ENCODE data around the gene SMPD3.

Gene SMPD3

DNA sequence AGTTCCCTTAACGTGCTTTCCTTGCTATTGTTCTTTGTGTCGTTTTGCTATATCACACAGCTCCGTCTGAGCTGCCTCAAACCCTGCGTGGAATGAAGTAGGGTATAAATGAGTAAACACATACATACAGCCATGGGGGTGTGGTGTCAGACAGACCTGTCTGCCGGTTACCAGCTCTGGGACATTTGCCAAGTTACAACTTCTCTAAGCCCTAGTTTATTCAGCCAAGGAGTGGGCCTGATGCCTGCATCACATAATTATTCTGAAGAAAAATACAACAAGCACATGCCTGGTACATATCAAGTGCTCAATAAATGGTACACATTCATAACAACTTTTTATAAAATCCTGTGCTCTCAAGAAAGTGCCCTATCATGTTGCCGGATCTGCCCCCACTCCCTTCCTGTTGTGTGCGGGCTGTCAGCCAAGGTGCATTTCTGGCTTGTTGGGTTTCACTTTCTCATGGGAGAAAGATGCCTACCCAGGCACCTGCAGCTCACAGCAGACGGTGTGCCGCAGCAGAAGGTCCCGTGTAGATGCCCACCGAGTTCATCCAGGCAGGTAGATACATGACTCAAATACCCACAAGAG lies 30.5 kb downstream of the SMPD3 start:
- Histone ChIP-seq H3K36me3 (ENCODE audit: control insufficient read depth, insufficient read depth, low read length) (no peaks in the 10 kb centered on the region), H3K27me3 (ENCODE audit: control insufficient read depth, insufficient read depth, low read length) (0 out of 2 replicates have a peak, but pooled peaks cover 3% of the 10 kb centered on the region), H3K9ac (ENCODE audit: low read length) (no peak overlapping the region), H3K27ac (ENCODE audit: low read depth, low read length) (no peak overlapping the region), H3K4me1 (ENCODE audit: control insufficient read depth, insufficient read depth, low read length) (no peaks in the 10 kb centered on the region), H3K9me3 (ENCODE audit: control insufficient read depth, insufficient read depth, low read depth, low read length) (no peaks in the 10 kb centered on the region), H3K4me3 (ENCODE audit: low read depth, low read length) (no peak overlapping the region)

DNA sequence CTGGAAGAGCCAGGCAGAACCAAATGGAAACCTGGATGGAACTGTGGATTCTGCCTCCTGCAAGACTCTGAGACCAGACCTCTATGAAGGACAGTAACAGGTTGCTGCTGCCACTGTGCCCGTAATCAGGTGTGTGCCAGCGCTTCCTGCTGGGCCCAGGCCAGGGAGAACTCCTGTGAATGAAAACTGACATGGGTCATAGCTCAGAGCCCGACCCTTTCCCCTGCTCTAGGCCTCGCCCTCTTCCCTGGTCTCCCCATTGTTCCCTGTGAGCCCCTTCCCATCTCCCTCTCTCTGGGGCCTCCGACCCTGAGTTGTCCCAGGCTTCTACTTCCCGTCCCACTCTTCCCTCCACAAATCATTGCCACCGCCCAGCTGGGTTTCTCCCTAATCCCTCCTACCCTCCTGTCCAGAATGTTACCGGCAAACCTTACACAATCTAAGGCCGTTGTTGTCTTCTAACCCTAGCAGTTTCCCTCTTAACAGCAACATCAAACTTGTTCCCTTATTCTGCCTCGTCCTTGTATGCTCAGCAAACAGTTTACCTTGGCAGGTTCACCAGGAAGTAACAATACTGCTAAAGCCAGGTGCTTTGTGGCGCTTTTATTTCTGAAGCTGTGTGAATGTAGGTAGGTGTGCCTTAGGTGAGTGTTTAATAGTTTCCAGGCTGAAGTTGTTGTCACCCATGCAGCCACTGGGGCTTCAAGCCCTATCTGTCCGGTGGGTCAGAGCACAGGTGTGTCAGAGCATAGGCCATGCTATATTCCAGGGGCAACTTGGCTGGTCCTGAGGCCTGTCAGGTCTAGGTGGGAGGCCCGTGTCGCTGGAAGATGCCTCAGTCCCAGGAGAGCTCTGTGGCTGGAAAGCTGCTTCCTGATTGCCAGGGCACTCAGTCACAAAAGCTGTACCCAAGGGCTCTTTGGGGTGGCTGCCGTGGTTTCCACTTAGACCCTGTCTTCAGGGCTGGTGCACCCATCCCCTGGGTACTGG lies 32.0 kb downstream of the SMPD3 start:
- Histone ChIP-seq H3K9me3 (ENCODE audit: control insufficient read depth, insufficient read depth, low read depth, low read length) (no peaks in the 10 kb centered on the region), H3K9ac (ENCODE audit: low read length) (no peak overlapping the region), H3K27me3 (ENCODE audit: control insufficient read depth, insufficient read depth, low read length) (0 out of 2 replicates have a peak, but pooled peaks cover 5% of the 10 kb centered on the region), H3K27ac (ENCODE audit: low read depth, low read length) (no peak overlapping the region), H3K36me3 (ENCODE audit: control insufficient read depth, insufficient read depth, low read length) (no peaks in the 10 kb centered on the region), H3K4me3 (ENCODE audit: low read depth, low read length) (no peak overlapping the region), H3K4me1 (ENCODE audit: control insufficient read depth, insufficient read depth, low read length) (no peaks in the 10 kb centered on the region)

DNA sequence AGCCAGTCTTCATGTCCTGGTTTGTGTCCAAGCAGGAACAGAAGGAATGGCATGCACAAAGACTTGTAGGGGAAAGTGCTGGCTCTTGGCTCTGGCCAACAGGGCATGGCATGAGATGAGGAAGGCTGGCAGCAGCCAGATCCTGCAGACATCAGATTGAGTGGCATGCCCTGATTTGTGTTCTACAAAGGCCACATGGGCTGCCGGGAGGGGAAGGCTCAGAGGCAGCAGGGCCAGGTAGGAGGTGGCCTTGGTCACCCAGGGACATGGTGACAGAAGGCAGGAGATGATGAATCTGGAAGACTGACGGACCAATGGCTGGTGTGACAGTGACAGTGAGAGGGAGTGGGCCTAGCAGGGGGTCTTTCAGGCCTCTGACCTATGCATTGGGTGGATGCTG lies 33.7 kb downstream of the SMPD3 start:
- Histone ChIP-seq H3K4me1 (ENCODE audit: control insufficient read depth, insufficient read depth, low read length) (peaks cover 5% of the 10 kb centered on the region; the same call in 1 of the 2 replicates), H3K9me3 (ENCODE audit: control insufficient read depth, insufficient read depth, low read depth, low read length) (no peaks in the 10 kb centered on the region), H3K9ac (ENCODE audit: low read length) (no peak overlapping the region), H3K4me3 (ENCODE audit: low read depth, low read length) (no peak overlapping the region), H3K27me3 (ENCODE audit: control insufficient read depth, insufficient read depth, low read length) (peaks cover 11% of the 10 kb centered on the region; the same call in 1 of the 2 replicates), H3K27ac (ENCODE audit: low read depth, low read length) (no peak overlapping the region), H3K36me3 (ENCODE audit: control insufficient read depth, insufficient read depth, low read length) (no peaks in the 10 kb centered on the region)

DNA sequence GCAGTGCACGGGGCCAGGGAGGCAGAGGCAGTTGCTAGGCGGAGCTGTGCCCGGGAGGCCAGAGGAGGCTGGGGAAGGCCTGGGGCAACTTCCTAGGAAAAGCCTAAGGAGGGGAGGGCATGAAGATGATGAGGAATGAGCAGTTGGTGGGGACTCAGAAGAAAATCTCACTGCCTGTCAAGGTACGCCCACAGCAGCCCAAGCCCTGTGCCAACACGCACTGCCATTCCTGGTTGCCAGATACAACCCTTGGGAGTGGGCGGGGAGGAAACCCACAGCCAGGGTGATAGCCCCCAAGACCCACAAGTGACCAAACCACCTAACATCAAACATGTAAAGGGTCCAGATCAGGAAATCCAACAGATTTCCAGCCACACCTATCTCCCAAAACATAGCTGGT lies 36.2 kb downstream of the SMPD3 start:
- H3K27me3 ChIP-seq (ENCODE audit: control insufficient read depth, insufficient read depth, low read length) = peaks cover 11% of the 10 kb centered on the region; the same call in 1 of the 2 replicates
- no peaks in the 10 kb centered on the region for H3K9me3 ChIP-seq (ENCODE audit: control insufficient read depth, insufficient read depth, low read depth, low read length)
- H3K4me3 ChIP-seq (ENCODE audit: low read depth, low read length) = no peak overlapping the region
- no peaks in the 10 kb centered on the region for H3K36me3 ChIP-seq (ENCODE audit: control insufficient read depth, insufficient read depth, low read length)
- H3K4me1 ChIP-seq (ENCODE audit: control insufficient read depth, insufficient read depth, low read length) = peaks cover 19% of the 10 kb centered on the region
- H3K27ac ChIP-seq (ENCODE audit: low read depth, low read length) = no peak overlapping the region
- no peak overlapping the region for H3K9ac ChIP-seq (ENCODE audit: low read length)

DNA sequence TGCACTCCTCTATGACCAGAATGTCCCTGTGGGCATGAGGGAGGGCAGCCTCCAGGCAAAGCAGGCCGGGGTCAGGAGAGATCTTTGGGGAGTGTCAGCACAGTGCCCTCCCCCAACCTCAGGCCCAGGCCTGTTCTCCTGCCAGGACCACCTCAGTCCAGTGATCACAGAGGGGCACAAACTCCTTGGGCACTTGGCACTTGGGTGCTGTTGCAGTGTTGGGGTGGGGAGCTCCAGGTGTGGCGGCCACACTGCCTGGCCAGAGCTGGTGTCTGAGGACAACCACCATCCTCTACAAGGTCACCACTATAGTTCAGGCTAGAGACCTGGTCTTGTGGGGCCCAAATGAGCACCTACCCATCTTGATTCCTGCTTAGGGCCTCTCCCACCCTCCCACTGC lies 37.2 kb downstream of the SMPD3 start:
- H3K4me1 ChIP-seq (ENCODE audit: control insufficient read depth, insufficient read depth, low read length) = peaks cover 27% of the 10 kb centered on the region
- no peaks in the 10 kb centered on the region for H3K36me3 ChIP-seq (ENCODE audit: control insufficient read depth, insufficient read depth, low read length)
- no peaks in the 10 kb centered on the region for H3K9me3 ChIP-seq (ENCODE audit: control insufficient read depth, insufficient read depth, low read depth, low read length)
- H3K27me3 ChIP-seq (ENCODE audit: control insufficient read depth, insufficient read depth, low read length) = peaks cover 11% of the 10 kb centered on the region; the same call in 1 of the 2 replicates
- no peak overlapping the region for H3K9ac ChIP-seq (ENCODE audit: low read length)
- H3K4me3 ChIP-seq (ENCODE audit: low read depth, low read length) = no peak overlapping the region
- H3K27ac ChIP-seq (ENCODE audit: low read depth, low read length) = no peak overlapping the region

DNA sequence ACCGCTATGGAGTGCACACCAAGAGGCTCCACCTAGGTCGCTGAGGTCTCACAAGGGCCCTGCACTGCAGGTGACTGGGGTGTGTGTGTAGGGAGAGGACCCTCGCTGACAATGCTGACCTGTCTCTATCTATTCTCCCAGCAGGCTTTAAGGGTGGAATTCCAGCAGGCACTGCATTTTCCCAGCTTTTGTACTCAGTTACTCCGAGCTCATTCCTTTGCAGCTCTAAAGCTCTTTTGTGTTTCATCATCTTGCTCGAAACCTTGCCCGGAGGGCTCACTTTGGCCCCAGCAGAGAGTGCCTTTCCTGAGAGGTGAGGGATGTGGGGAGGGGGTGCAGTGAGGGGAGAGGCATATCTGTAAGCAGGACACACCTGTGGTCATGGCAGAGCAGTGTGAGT lies 39.3 kb downstream of the SMPD3 start:
- H3K4me1 ChIP-seq (ENCODE audit: control insufficient read depth, insufficient read depth, low read length) = peaks cover 27% of the 10 kb centered on the region
- H3K27ac ChIP-seq (ENCODE audit: low read depth, low read length) = no peak overlapping the region
- H3K9ac ChIP-seq (ENCODE audit: low read length) = no peak overlapping the region
- no peaks in the 10 kb centered on the region for H3K36me3 ChIP-seq (ENCODE audit: control insufficient read depth, insufficient read depth, low read length)
- no peaks in the 10 kb centered on the region for H3K9me3 ChIP-seq (ENCODE audit: control insufficient read depth, insufficient read depth, low read depth, low read length)
- H3K4me3 ChIP-seq (ENCODE audit: low read depth, low read length) = peak overlapping the region; percentile 5; the same call in 1 of the 2 replicates
- H3K27me3 ChIP-seq (ENCODE audit: control insufficient read depth, insufficient read depth, low read length) = peaks cover 8% of the 10 kb centered on the region; the same call in 1 of the 2 replicates

DNA sequence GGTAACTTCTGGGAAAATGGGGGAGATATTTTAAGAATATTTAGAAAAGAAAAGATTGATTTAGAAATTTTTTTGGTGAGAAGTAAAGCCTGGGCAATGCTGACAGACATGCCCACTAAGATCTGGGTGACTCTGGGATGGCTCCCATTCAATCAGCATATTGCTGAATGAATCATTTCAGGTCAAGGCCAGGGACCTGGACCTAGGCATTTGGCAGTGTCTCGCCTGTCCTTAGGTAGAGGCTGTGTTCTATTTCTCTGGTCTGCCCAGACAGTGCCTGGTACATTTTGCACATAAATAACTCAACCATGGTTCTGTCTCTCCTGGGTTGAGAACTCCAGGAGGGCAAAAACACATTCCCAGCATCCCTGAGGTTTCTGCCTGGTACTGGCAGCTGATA lies 39.9 kb downstream of the SMPD3 start:
- Histone ChIP-seq H3K36me3 (ENCODE audit: control insufficient read depth, insufficient read depth, low read length) (no peaks in the 10 kb centered on the region), H3K27me3 (ENCODE audit: control insufficient read depth, insufficient read depth, low read length) (peaks cover 8% of the 10 kb centered on the region; the same call in 1 of the 2 replicates), H3K9ac (ENCODE audit: low read length) (no peak overlapping the region), H3K9me3 (ENCODE audit: control insufficient read depth, insufficient read depth, low read depth, low read length) (no peaks in the 10 kb centered on the region), H3K4me3 (ENCODE audit: low read depth, low read length) (0 out of 2 replicates have a peak overlapping the region, but pooled peaks have one; percentile 3), H3K4me1 (ENCODE audit: control insufficient read depth, insufficient read depth, low read length) (peaks cover 27% of the 10 kb centered on the region), H3K27ac (ENCODE audit: low read depth, low read length) (no peak overlapping the region)

DNA sequence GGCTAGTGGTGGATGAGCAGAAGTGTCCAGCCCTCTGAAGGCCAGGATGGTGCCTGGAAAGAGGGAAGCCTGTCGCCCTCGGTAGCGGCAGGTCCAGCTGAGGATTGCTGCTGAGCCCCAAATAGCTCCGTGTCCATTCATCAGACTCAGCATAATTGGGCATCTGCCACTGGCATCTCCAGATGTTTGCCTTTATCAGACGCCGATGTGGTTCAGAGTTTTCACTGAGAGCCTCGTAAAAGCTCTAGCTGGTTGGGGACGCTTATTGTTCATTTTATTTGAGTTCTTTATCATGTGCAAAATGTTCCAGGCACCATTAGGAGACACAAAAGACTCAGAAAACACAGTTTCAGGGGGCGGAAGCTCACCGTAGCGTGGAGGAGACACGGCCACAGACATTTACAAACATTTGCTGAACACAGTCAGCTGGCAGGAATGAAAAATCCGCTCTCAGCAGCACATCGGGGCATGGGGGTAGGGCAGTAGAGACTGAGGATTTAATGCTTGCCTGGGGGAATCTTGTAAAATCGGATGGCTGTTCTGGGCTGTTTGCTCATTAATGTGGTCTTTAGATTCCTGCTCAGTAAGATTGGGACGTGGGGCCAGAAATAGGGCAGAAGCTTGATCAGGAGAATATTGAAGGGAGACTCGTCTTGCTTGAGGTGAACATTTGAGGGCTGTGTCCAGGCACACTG lies 41.7 kb downstream of the SMPD3 start:
- Histone ChIP-seq H3K27me3 (ENCODE audit: control insufficient read depth, insufficient read depth, low read length) (peaks cover 8% of the 10 kb centered on the region; the same call in 1 of the 2 replicates), H3K27ac (ENCODE audit: low read depth, low read length) (no peak overlapping the region), H3K9me3 (ENCODE audit: control insufficient read depth, insufficient read depth, low read depth, low read length) (no peaks in the 10 kb centered on the region), H3K4me1 (ENCODE audit: control insufficient read depth, insufficient read depth, low read length) (peaks cover 27% of the 10 kb centered on the region), H3K9ac (ENCODE audit: low read length) (no peak overlapping the region), H3K36me3 (ENCODE audit: control insufficient read depth, insufficient read depth, low read length) (no peaks in the 10 kb centered on the region), H3K4me3 (ENCODE audit: low read depth, low read length) (no peak overlapping the region)

DNA sequence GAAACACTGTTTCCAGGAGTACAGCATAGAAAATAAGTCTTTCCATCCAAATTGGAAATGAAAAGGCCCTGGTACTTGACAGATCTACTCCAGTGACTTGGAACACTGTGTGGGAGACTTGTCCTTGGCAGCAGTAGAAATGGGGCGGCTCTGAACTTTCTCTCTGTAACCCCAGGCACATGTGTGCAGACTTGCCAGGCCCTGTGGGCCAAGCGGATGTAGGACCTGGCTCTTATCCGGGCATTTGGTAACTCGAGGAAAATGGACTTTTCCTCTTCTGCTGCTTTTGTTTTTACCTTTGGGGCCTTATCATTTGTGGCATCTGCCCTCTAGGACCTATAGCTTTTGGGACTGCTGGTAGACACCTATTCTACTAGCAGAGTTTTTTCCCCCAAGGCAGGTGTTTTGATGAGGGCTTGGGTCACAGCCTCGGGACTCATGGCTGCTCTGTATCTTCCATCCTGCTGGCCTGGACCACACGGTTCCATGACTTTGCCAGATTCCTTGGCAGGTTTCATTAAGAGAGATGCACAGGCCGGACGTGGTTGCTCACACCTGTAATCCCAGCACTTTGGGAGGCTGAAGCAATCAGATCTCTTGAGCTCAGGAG lies 43.5 kb downstream of the SMPD3 start:
- Histone ChIP-seq H3K36me3 (ENCODE audit: control insufficient read depth, insufficient read depth, low read length) (no peaks in the 10 kb centered on the region), H3K9ac (ENCODE audit: low read length) (no peak overlapping the region), H3K27me3 (ENCODE audit: control insufficient read depth, insufficient read depth, low read length) (0 out of 2 replicates have a peak, but pooled peaks cover 1% of the 10 kb centered on the region), H3K27ac (ENCODE audit: low read depth, low read length) (no peak overlapping the region), H3K4me3 (ENCODE audit: low read depth, low read length) (no peak overlapping the region), H3K9me3 (ENCODE audit: control insufficient read depth, insufficient read depth, low read depth, low read length) (no peaks in the 10 kb centered on the region), H3K4me1 (ENCODE audit: control insufficient read depth, insufficient read depth, low read length) (peaks cover 24% of the 10 kb centered on the region)

DNA sequence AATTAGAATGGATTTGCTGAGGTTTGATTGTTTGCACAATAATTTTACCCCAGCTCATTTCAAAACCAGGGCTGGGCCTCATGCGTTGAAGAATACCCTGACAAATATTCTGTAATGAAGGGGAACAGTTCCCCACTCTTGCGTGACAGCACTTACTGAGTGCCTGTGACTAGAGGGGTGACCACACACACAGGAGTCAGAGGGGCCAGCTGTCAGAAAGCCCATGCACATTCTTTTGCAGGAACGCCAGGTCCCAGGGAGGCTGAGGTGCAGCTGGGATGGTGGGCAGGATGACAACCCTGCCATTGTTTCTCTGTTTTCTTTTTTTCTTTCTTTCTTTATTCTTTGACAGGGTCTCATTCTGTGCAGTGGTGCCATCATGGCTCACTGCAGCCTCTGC lies 44.6 kb downstream of the SMPD3 start:
- H3K4me3 ChIP-seq (ENCODE audit: low read depth, low read length) = no peak overlapping the region
- H3K27me3 ChIP-seq (ENCODE audit: control insufficient read depth, insufficient read depth, low read length) = no peaks in the 10 kb centered on the region
- no peaks in the 10 kb centered on the region for H3K9me3 ChIP-seq (ENCODE audit: control insufficient read depth, insufficient read depth, low read depth, low read length)
- H3K4me1 ChIP-seq (ENCODE audit: control insufficient read depth, insufficient read depth, low read length) = peaks cover 22% of the 10 kb centered on the region
- no peak overlapping the region for H3K27ac ChIP-seq (ENCODE audit: low read depth, low read length)
- H3K36me3 ChIP-seq (ENCODE audit: control insufficient read depth, insufficient read depth, low read length) = no peaks in the 10 kb centered on the region
- no peak overlapping the region for H3K9ac ChIP-seq (ENCODE audit: low read length)

All from HUES6 (cell line).